Hepatocyte (in vitro differentiated cells): ENCODE results near the gene DLX4. TPM values are rescaled to one million over a fixed set of nuclear protein-coding genes. Genes with fewer than 3 reads are reported as not detected.

Source experiments
- DNase-seq: peaks from one replicate; pipeline ENCODE4 v3.0.0-alpha.2; 2016; ENCODE audit warnings: low spot score
- H2AFZ ChIP-seq: fragments of 200-600 bp; sonication (generic); 2 replicates; pipeline ENCODE4 v1.6.0; 2016; ENCODE audit warnings: antibody characterized with exemption, mild to moderate bottlenecking
- H3K27ac ChIP-seq: fragments of 200-600 bp; sonication (generic); 2 replicates; pipeline ENCODE4 v1.5.1; 2016; ENCODE audit warnings: mild to moderate bottlenecking
- H3K27me3 ChIP-seq: fragments of 200-600 bp; sonication (generic); 2 replicates; pipeline ENCODE4 v1.6.1; 2016
- H3K36me3 ChIP-seq: fragments of 200-600 bp; sonication (generic); replicated peaks from 2 replicates; pipeline ENCODE4 v1.5.1; 2016; ENCODE audit warnings: low read depth; ENCODE audit not compliant: insufficient read depth
- H3K4me1 ChIP-seq: fragments of 200-600 bp; sonication (generic); 2 replicates; pipeline ENCODE4 v1.5.1; 2016; ENCODE audit warnings: mild to moderate bottlenecking, moderate library complexity; ENCODE audit not compliant: insufficient read depth
- H3K4me2 ChIP-seq: fragments of 200-600 bp; sonication (generic); 2 replicates; pipeline ENCODE4 v1.6.0; 2016
- H3K4me3 ChIP-seq: fragments of 200-600 bp; sonication (generic); 2 replicates; pipeline ENCODE4 v1.5.1; 2016; ENCODE audit warnings: mild to moderate bottlenecking
- H3K79me2 ChIP-seq: fragments of 200-600 bp; sonication (generic); 2 replicates; pipeline ENCODE4 v1.6.0; 2017; ENCODE audit warnings: mild to moderate bottlenecking
- H3K9me2 ChIP-seq: fragments of 200-600 bp; sonication (generic); replicated peaks from 2 replicates; pipeline ENCODE4 v1.6.0; 2017; ENCODE audit warnings: mild to moderate bottlenecking; ENCODE audit not compliant: insufficient read depth
- H3K9me3 ChIP-seq: fragments of 200-600 bp; sonication (generic); 2 replicates; pipeline ENCODE4 v1.5.1; 2016; ENCODE audit warnings: low read depth, mild to moderate bottlenecking
- H4K20me1 ChIP-seq: fragments of 200-600 bp; sonication (generic); 2 replicates; pipeline ENCODE4 v1.6.0; 2016; ENCODE audit warnings: mild to moderate bottlenecking; ENCODE audit not compliant: insufficient read depth, poor library complexity, severe bottlenecking
- EZH2 ChIP-seq: fragments of 200-600 bp; sonication (generic); IDR thresholded peaks from 2 replicates; pipeline ENCODE4 v1.6.1; 2016; ENCODE audit warnings: antibody characterized with exemption, mild to moderate bottlenecking, borderline replicate concordance
- EZH2phosphoT487 ChIP-seq: fragments of 200-600 bp; sonication (generic); IDR thresholded peaks from one replicate; pipeline ENCODE4 v1.6.1; 2018; ENCODE audit warnings: antibody characterized with exemption, mild to moderate bottlenecking, low read depth, moderate library complexity; ENCODE audit not compliant: unreplicated experiment, severe bottlenecking
- WGBS: methylation state at CpG from one replicate; pipeline ENCODE4 v1.1.6; 2016; ENCODE audit warnings: low lambda C conversion rate; ENCODE audit errors: missing lambda C conversion rate; 5-methylcytosine and 5-hydroxymethylcytosine counted together
- polyA plus RNA-seq: library from polyadenylated mRNA; unstranded; fragments of >200 nt; fragmentation: Nextera tagmentation; extraction: Ambion mirVana; gene quantifications from 2 replicates; pipeline ENCODE4 v1.2.1, GENCODE V29; 2016
- total RNA-seq: library from RNA; depleted of rRNA; stranded (reverse); fragments of >200 nt; gene quantifications from 2 replicates; pipeline ENCODE4 v1.2.3, GENCODE V29; 2014
- TF ChIP-seq, protein P1 (sequence below): fragments of 200-600 bp; sonication (generic); IDR thresholded peaks from 2 replicates; pipeline ENCODE4 v1.5.1; 2016; ENCODE audit warnings: antibody characterized with exemption, mild to moderate bottlenecking; ENCODE audit not compliant: poor library complexity

DLX4 gene
- total and polyA plus RNA-seq, 2 experiments from 2014 or later, result 0.17 to 1.4 TPM

DNA sequence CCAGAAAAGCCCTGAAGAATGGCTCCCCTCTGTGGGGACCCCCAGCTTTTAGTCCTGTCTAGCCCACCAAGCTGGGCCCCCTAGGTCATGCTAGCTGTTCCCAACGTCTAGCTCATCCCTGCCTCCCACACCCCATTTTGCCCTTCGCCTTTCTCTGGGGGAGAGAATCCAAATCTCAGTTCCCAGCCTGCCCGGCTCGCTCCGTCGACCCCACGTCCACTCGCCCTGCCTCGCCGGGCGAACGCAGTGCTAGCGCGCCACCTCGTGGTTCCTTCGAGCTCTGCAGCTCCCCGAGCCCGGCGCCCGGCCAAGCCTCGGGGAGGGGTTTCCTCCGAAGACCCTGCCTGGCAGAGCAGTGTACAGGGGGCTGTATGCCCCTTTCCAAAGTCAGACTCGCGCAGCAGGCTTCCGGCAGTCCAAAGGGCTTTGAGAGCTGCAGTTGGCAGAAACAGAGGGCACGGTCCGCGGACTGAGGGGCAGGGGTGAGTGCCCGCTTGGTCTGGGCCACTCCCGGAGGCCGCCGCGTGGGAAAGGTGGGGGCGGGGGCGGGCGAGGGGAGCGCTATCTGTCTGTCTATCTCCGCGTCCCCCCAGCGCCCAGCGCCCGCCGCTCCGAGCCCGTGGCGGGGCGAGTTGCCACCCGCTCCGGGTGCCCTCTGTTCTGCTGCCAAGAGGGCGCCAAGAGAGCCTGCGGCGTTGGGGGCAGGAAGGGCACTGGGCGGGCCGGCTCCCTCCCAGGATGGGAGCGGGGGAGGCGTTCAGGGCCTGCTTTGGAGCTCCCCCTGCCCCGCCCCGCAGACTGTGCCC is 27.7 kb downstream of the DLX4 start:
- WGBS, result 4% methylated on average over 37 of the region's 58 CpGs
- Histone ChIP-seq H2AFZ (no peak overlapping the region), H3K4me3 (peak overlapping the region; percentile 45), H3K27me3 (peaks cover 83% of the 10 kb centered on the region), H3K9me2 (no peaks in the 10 kb centered on the region), H4K20me1 (no peaks in the 10 kb centered on the region), H3K4me2 (peak overlapping the region; percentile 83), H3K9me3 (no peaks in the 10 kb centered on the region), H3K36me3 (no peaks in the 10 kb centered on the region), H3K27ac (no peak overlapping the region), H3K4me1 (peaks cover 22% of the 10 kb centered on the region), H3K79me2 (no peaks in the 10 kb centered on the region)
- TF ChIP-seq EZH2phosphoT487, result no peak
- TF ChIP-seq EZH2, result peak; percentile 53
- TF ChIP-seq, protein P1, sequence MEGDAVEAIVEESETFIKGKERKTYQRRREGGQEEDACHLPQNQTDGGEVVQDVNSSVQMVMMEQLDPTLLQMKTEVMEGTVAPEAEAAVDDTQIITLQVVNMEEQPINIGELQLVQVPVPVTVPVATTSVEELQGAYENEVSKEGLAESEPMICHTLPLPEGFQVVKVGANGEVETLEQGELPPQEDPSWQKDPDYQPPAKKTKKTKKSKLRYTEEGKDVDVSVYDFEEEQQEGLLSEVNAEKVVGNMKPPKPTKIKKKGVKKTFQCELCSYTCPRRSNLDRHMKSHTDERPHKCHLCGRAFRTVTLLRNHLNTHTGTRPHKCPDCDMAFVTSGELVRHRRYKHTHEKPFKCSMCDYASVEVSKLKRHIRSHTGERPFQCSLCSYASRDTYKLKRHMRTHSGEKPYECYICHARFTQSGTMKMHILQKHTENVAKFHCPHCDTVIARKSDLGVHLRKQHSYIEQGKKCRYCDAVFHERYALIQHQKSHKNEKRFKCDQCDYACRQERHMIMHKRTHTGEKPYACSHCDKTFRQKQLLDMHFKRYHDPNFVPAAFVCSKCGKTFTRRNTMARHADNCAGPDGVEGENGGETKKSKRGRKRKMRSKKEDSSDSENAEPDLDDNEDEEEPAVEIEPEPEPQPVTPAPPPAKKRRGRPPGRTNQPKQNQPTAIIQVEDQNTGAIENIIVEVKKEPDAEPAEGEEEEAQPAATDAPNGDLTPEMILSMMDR, result peak; percentile 99
- DNase-seq, result peak; percentile 73

DNA sequence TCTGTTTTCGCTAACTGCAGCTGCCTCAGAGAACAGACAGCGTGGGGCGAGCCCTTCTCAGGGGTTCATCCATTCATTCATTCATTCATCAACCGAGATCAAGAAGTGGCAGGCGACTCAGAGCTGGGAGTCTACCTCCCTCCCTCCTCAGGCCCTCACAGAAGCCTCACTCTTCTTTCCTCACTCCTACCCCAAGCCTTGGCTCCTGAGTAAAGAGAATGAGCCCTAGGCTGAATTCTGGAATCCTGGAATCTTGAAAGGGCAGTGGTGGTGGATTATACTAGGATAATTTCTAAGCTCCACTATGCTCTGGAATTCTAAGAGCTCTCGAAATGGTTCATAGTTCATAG is 28.3 kb downstream of the DLX4 start:
- Histone ChIP-seq H2AFZ (no peak overlapping the region), H3K27me3 (peaks cover 83% of the 10 kb centered on the region), H3K4me2 (peak overlapping the region; percentile 83), H3K9me2 (no peaks in the 10 kb centered on the region), H3K36me3 (no peaks in the 10 kb centered on the region), H3K4me1 (peaks cover 22% of the 10 kb centered on the region), H4K20me1 (no peaks in the 10 kb centered on the region), H3K4me3 (no peak overlapping the region), H3K9me3 (no peaks in the 10 kb centered on the region), H3K27ac (no peak overlapping the region), H3K79me2 (no peaks in the 10 kb centered on the region)
- TF ChIP-seq EZH2phosphoT487, result no peak
- TF ChIP-seq, protein P1, result no peak
- TF ChIP-seq EZH2, result no peak
- no peak for DNase-seq
- WGBS, result 42% methylated on average over 6 of the region's 6 CpGs

DNA sequence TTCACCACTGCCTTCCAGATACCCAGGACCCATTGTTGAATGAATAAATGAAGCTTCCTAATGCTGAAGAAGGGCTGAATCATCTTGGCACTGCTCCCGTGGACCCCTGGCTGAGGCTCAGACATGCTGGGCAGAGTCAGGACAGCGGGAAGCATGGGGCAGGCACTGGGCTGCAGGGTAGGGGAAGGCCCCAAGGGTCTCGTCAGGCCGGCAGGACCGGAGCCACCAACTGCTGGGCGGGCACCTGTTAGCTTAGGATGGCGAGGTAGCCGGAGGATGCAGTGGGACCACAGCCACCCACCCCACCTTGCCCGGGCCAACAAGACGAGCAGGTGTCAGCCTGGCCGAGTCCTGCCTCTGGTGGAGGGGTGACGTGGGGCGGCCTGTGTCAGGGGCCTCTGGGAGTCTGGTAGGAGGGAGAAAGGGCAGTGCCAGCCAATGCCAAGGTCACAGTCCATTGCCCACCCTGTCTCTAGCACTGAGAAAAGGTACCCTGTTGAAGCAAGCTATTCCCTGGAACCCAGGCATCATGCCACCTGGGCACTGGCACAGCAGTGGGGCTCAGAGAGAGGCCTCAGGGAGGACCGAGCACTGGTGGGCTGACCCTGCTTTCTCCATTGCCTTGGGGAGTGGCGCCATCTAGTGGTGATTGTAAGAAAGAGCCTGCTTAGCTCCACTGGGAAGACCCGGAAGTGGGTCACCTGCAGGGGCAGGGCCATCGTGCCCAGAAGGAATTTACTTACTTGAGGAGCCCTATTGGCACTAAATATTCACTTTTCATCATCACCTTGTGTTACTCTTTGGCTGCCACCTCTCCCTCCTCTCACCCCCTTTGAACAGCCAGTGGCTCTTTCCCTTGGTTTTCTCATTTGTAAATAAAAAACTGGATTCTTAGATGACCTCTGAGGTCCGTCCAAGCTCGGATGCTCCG is 29.0 kb downstream of the DLX4 start:
- Histone ChIP-seq H3K36me3 (no peaks in the 10 kb centered on the region), H3K9me3 (no peaks in the 10 kb centered on the region), H3K79me2 (no peaks in the 10 kb centered on the region), H3K27me3 (peaks cover 81% of the 10 kb centered on the region), H2AFZ (peak overlapping the region; percentile 61), H3K4me2 (no peak overlapping the region), H3K4me3 (no peak overlapping the region), H3K4me1 (peaks cover 22% of the 10 kb centered on the region), H3K27ac (no peak overlapping the region), H3K9me2 (no peaks in the 10 kb centered on the region), H4K20me1 (no peaks in the 10 kb centered on the region)
- TF ChIP-seq, protein P1, result peak; percentile 91
- no peak for TF ChIP-seq EZH2phosphoT487
- peak; percentile 95 for DNase-seq
- 55% methylated on average over 19 of the region's 20 CpGs for WGBS
